Stimulated activated CD4-positive, alpha-beta T cell treated with anti-CD3 and anti-CD28 coated beads, Interleukin-1b, Interleukin-23, amount 100 ng/mL, for 4 hours (primary cell): ENCODE measurements around the gene HOXB4.

Source experiments
- DNase-seq, 2 donors: peaks; one replicate each; pipeline ENCODE4 v3.0.0-alpha.2; 2020; ENCODE audit warnings: low read depth in 2 of 2

Gene HOXB4

DNA sequence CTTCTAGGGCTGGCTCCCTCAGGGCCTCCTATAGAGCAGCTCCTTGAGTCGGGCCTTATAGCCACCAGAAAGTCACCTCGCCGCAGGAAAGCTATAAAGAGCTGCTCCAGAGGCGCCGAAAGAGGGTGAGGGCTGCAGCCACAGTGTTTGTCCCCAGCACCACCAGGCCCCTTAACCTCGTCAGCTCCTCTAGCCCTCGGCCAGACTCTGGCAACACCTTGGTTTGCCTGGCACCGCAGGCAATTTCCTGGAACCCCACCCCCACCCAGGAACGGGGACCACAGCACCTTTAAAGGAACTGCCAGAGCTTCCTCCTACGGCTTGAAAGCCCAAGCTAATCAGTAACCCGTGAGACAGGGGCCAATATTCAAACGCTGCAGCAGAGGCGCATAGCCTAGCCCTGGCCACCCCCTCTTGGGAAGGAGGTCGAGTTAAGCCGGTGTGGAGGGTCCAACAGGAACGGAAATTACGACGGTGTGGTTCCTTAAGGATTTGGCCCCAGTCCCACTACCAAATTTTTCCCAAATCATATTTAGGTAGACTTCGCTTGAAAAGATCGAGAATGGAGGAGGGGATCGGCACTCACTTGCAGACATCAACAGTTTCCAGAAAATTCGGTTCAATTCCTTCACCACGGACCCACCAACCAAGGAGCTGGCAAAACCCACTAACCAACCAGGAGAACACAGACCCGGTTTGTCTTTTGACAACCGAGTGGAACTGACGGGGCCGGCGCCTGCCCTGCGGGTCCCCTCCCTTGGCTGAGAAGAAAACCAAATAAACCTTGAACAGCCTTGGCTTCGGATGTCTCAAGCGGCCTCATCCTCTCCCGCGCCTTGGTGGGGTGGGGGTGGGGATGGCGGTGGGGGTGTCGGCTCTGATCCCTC, 23.6 kb upstream of the HOXB4 start:
- no peak for DNase-seq

DNA sequence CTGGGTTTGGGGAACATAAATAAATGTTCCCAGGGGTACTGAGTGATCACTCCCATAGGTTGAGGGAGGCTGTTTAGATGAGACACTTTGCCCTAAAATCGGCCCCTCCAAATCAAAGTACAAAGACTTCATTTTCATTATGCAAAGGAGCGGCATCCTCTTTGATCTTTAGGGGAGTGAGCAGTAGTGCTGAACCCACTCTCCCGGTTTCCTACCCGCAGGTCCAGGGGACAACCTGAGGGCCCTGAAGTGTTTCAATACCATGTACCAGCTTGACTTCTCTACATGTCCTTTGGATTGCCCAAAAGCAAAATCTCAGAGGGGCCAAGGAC, 23.0 kb upstream of the HOXB4 start:
- DNase-seq: no peak

DNA sequence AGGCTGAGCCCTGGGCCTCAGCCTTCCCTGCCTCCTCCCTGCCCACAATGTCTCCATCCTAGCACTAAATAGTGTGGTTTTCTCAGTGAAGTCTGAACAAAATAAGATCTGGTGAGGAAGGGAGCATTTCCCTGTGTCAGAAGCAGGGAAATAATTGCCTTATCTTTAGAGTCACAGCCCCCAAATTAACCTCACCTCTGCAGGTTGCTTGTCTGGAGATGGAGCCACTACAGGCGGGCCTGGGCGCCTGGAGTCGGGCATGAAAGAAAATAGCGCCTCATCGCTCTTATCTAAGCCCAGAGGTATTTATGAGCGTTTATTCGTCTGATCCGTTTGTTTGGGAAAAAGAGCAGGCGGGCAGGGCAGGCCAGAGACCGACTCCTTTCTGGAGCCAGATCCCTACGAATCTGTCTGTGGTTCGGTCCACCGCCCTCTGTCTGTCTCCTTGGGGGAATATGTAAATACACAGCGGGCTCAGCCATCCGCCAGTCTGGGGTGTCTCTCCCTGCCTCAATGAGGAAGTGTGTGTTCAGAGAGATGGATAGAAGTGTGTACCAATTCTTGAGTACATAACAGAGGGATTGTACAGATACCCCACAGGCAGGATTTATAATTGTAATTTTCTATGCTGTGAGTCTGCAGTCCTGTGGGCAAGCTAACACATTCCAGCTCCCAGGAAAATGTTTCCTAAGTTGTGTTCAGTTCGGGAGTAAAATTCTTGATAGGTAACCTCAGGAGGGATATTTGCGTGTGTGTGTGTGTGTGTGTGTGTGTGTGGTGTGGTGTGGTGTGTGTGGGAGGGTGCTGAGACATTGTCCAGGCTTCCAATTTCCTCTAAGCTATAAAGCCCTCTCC, 22.3 kb upstream of the HOXB4 start:
- DNase-seq: no peak

DNA sequence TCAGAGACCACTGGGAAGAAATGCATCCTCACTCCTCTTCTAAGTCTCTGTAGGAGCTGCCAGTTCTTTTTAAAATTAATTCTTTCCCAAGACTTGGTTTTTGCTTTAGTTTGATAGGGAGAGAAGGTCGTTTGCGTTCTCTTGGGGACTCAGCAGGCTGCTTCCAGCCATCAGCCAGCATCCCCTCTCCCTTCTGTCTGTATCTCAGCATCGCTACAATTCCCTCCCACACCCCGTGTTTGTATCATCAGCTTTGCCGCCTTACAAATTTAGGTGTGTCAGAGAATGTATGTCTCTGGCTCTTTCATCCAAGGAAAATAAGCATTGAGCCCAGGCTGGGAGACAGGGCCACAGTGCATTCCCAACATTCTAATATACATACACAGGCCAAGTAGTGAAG, 21.2 kb upstream of the HOXB4 start:
- no peak for DNase-seq

DNA sequence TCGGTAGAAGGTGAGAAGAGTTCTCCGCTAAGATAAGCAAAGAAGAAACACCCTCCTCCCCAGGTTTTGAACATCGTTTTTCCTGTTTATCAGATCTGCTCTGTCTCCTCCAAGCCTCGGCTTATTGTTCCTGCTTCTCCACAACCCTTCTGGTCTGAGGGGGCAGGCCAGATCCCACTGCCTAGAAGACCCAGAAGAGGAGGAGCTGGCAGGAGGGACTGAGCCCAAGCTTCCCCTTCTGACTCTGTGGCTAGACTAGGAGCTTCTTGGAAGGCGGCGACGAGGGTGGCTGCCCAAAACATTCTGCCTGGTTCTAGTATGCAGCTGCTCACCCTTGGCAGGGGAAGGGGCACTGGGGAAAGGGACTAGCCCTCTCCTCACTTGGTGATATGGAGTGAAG, 20.6 kb upstream of the HOXB4 start:
- DNase-seq: no peak

DNA sequence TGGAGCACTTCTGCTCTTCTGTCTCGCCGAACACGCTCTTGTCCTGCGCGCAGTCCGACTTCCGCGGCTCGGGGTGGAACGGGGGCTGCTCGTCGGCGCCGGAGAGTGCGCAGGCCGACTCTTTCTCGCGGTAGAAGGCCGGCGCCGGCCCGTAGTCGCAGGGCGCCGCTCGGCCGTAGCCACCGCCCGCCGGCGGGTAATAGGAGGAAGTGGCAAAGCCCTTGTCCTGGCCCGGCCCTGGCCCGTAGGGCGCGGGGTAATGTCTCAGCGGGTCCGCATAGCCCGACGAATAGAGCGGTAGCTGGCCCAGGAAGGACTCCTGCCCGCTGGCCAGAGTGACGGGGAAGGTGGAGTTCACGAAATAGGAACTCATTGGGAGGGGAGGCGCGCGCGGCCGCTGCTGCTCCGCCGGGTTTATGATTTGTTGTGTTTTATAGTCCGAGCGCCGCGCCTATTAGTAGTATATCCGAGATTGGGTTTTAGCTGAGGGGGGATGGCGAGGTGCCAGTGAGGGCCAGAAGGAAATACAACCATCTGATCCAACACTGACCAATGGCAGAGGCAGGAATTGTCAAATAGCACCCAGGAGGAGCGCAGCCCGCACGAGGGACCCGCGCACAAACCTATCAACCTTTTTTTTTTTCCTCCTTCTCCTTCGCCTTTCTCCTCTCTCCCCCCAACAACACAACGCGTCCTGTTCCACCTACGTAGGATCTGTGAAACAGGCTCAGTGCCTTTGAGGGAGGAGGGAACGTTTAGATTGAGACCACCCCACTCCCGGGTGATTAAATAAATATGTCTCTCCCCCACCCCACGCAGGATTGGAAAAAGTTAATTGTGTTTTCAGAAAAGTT, 19.9 kb upstream of the HOXB4 start:
- DNase-seq: no peak

DNA sequence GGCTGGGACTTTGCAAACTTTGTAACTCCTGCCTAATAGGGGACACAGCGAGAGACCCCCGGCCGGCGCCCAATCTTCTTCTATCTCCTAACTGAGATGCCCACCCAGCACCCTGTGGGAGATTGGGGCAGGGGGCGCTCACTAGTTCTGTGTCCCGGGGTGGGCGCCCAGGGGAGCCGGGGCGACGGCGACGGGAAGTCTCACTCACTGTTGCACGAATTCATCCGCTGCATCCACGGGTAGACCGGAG, 19.3 kb upstream of the HOXB4 start:
- no peak for DNase-seq

DNA sequence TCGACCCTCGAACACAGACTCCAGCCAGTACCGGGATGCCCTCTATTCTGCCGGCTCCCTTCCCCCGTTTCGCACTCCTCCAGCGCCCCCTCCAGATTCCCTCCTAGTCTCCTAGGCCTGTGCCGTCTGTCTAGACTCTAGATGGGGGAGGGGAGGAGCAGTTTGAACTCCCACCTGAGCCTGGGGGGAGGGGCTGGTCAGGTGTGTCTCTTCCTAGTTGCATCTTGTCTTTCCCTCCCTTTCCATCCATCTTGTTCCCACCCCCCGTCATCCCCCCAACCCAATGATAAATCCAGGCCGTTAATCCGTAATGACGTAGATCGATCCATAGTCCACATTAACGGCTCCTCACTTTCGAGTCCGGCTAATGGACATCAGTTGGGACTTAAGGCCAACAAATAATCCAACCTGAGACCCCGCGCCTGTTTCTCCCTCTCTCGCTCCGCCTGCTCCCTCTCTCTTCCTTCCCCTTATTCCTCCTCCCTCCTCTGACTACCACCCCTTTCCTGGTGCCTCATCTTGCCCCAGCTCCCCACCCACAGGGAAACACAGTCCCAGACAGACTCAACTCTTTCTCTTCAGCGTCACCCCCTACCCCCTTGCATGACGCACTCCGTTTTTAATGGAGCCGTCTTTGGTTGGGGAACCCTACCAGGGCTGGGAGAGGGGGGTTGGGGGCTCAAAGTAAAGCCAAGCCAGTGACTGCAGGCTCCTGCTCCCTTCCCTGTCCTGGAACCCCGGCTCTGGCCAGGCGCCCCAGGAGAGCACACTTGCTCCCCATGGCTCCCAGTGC, 18.8 kb upstream of the HOXB4 start:
- no peak for DNase-seq

DNA sequence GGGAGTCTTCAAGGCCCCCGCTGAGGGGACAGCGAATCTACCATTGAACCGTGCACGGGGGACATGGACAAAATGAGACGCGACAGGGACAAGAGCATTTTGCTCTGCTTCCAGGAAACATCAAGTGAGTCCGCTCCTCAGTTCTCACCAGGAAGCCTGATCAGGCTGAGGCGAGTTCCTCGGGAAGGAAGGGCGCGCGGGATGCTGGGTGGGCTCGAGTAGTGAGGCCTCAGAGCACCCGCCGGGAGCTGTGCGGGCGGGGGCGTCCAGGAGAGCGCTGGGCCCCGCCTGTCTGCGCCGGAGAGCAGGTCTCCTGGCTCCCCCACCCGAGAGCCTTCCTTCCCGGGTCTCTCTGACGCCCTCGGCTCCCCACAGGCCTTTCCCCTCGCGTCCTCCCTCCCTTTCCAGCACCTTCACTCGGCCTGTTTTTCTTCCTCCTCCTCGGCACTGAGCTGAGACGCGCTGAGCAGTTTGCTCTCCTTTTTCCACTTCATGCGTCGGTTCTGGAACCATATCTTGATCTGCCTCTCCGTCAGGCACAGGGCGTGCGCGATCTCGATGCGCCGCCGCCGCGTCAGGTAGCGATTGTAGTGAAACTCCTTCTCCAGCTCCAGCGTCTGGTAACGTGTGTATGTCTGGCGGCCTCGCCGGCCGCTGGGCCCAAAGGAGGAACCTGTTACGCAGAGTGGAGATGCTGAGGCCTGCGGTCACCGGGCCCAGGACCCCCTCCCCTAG, 18.0 kb upstream of the HOXB4 start:
- no peak for DNase-seq

DNA sequence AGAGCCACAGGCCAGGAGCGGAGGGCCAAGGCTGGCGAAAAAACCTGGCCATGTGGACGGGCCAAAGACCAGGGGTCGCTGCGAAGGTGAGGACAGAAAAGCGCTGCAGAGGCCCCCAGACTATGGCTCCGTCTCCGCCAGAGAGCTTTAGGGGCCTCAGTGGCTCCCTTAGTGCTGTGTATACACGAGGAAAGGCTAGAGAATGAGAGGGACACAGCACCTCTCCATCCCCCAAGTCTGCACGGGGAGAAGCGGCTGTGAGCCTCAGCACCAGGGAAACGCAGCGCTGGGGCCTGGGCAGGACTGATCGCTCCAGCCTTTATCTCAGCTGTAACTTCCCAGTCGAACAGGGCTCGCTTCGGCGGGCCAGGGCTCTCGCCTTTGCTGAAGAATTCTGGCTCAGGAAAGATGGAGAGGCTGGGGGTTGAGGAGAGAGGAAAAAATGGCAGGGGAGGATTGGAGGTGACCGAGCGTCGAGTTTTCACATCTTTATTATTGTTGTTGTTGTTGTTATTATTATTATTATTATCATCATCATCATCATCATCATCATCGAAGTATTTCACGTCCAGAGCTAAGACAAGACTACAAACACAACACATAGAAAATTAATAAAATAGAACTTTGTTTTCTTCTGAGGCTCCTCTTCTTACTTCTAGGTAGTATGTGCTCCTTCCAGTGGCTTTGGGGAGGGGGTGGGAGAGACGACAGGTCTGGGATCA, 17.3 kb upstream of the HOXB4 start:
- no peak for DNase-seq

DNA sequence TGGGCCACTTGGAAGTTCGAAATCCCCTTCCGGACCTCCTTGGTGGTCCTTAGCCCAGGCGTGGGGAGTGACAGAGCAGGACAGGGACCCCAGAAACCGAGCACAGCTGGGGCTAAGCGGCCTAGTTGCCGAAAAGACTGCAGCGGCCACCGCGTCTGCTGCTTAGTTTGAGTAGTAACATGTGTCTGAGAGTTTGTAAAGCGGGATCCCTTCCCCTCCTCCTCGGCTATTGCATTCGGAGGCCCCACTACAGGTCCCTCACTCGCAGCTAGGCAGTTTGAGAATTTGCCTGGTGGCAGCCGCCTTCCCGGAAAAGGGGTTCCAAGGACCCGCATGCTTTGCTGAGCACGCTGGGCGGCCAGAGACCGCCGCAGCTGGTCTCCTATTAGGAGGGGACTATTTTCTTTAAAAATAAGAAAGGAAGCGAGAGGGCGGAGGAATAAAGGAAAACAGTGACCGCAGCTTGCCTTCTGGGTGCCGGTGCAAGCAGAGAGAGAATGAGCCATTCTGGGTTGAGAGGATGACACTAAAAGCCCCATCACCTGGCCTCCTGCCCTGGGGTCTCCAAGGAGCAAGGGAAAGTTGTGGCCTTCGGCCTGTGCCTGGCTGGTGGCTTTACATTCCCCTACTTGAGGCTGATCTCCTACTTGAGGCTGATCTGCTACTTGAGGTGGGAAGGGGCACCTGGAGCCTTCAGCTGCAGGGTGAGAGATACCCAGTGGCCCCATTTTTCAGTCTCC, 16.6 kb upstream of the HOXB4 start:
- DNase-seq: no peak

DNA sequence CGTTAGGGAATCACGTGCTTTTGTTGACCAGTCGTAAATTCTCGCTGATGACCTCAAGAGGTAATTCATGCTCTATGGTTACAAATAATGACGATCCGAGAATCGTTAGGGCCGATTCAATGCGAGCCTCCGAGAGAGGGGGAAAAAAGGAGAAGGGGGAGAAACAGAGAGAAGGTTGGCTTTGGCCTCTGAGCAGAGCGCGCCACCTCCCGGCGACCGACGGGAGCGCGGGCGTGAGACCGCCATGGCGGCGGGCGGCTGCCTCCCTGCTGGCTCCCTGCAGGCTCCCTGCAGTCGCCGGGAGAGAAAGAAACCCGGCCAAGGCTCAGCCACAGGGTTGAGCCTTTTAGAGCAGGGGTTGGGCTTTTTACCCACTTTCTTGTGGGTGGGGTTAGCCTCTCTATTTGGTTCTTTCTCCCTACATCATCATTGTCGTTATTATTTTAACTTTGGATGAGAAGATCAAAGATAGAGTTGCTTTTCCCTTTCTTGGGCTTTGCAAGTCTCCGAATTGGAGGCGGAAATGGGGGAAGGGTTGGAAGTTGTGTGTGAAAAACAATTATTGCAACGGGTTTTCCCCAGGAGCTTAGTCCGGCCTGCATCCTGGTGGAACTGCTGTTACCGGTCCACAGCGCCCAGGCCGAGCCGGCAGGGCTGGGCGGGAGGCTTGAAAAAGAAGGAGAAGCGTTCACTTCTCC, 15.8 kb upstream of the HOXB4 start:
- DNase-seq: peak; percentile 75 to 80

DNA sequence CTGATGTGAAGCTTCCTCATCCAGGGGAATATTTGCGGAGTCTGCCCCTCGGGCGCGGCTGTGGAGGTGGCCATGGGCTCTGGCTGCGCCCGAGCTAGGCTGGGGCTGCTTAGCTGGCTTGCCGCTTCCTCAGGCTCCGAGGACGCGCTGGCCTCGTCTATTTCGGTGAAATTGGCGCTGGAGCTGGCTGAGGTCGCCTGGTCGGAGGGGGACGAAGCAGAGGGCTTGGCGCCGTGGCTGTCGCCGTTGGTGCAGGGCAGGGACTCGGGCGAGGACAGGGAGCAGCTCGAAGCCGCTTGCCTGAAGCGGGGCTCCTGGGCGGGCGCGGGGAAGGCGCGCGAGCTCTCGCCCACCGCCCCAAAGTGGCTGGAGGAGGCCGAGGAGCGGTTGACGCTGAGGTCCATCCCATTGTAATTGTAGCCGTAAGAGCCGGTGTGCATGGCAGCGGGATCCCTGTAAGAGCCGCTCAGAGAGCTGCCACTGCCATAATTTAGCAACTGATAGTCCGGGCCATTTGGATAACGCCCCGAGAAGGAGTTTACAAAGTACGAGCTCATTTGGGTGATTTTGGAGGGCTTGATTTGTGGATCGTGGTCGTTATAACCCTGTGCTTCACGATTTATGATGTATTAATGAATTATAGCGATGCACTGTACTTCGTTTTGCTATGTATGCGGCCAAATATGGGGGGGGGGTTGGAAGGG, 15.1 kb upstream of the HOXB4 start, which contains the start of gene HOXB5:
Gene HOXB5 (minus strand): TSS at position 654 of the 704 bp plus-strand sequence. CDS start 97 bp downstream, at position 557.
- no peak for DNase-seq

DNA sequence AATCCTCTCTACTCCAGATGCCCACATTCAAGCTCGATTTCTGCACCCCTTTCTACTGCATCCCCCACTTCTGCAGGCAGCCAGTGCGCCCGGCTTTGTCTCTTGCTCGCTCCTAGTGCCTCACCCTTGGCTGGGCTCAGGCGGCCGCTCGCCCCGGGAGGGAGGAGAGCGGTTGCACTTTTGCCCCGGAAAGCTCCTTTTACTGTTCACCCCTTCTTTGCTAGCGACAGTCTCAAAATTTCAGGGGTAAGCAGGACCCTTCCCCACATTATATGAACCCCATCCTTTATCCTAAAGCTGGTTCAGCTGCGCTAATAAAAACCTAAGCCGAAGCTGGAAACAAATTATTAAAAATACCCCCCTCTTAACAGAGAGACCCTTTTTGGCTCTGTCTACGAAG, 14.4 kb upstream of the HOXB4 start:
- no peak for DNase-seq

DNA sequence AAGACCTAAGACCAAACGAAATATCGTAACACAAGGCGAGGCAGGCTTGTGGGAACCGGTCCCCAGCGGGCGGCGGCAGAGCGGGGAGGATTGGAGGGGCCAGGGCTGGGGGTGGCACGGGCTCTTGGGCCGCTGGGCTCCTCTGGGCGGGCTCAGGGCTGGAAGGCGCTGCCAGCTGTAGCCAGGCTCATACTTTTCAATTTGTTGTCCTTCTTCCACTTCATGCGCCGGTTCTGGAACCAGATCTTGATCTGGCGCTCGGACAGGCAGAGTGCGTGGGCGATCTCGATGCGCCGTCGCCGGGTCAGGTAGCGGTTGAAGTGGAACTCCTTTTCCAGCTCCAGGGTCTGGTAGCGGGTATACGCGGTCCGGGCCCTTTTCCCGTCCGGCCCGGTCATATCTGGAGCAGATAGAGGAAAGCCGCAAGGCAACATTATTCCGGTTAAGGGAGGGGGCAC, 13.9 kb upstream of the HOXB4 start:
- DNase-seq: no peak

DNA sequence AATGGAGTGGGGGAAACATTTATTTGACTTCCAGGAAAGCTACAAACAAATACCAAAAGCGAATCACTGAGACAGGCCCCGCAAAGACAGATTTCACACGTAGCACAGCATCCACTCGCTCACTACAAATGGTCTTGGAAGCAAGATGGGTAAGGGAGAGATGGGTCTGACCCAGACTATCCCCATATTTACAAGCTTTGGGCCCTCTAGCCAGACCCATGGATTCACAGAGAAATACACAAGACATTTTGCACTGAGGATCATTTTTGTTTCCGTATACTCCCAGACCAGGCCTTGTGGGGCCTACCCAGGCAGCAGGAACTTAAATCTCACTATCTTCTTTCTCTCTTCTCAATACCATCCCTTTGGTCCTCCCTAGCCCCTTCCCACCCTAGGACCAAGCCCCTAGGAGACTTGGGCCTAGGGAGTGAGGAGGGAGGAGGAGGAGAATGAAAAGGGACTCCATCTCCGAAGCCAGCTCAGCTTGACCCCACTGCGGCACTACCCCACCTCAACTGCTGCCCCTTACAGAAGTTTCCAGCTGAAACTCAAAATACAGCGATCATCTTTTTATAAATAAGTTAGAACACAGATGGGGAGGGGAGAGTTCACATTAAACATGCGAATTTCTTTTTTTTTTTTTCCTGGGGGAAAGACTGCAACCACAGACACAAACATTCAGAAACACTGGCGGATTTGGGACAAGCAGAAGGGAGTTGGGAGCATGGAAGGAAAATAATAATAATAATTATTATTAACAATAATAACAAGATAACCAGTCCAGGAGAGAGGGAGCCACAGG, 13.3 kb upstream of the HOXB4 start:
- DNase-seq: no peak

DNA sequence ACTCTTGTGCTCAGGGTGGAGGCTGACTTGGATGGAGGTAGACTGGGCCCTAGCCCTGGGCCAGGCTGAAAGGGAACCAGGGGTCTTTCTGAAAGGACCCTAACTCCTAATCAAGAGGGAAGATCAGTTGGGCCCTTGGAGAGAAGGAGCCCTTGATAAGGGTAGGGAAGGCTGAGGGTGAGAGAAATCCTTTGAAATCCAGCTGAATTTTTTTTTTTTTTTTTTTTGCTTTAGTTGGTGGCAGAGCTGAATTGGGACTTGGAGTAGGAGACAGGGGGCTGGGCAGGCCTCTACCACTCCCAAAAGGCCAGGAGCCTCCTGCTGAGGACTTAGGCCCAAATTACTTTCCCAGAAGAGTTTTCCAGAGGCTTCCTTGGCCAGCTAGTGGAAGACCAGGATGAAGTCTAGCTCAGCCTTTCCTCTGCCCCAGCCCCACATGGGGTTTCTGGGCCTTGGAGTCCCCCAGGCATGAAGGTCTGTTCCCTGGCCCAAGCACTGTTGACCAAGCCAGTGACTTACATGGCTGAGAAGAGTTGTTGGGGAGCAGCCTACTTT, 12.5 kb upstream of the HOXB4 start:
- DNase-seq: no peak
